Measurements from ENCODE around the gene CLEC4E.

DNA sequence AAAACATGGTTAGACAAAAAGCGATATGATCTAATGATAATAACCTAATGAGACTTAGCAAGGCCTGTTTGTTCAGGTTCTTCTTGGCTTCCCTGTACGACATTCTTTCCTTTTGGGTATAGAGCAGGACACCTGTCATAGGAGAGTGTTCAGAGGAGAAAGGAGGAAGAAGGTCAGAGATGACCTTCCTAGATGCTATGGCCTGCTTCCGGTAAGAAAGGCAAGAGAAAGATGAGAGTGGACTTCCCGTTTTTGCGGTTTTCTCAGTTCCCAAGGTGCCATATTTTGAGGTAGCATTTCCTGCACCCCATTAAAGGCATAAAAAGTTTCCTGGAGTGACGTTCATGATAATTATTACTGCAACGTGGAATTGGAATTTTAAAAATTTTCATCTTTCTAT, 8.7 kb downstream of the CLEC4E start:
- TF ChIP-seq, protein P1, sequence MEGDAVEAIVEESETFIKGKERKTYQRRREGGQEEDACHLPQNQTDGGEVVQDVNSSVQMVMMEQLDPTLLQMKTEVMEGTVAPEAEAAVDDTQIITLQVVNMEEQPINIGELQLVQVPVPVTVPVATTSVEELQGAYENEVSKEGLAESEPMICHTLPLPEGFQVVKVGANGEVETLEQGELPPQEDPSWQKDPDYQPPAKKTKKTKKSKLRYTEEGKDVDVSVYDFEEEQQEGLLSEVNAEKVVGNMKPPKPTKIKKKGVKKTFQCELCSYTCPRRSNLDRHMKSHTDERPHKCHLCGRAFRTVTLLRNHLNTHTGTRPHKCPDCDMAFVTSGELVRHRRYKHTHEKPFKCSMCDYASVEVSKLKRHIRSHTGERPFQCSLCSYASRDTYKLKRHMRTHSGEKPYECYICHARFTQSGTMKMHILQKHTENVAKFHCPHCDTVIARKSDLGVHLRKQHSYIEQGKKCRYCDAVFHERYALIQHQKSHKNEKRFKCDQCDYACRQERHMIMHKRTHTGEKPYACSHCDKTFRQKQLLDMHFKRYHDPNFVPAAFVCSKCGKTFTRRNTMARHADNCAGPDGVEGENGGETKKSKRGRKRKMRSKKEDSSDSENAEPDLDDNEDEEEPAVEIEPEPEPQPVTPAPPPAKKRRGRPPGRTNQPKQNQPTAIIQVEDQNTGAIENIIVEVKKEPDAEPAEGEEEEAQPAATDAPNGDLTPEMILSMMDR (conservative IDR thresholded peaks at IDR 0.05; ENCODE audit: low read length) = no peak
- TF ChIP-seq EZH2phosphoT487 (IDR thresholded peaks at IDR 0.05; ENCODE audit: borderline replicate concordance) = no peak

Data from Loucy (cell line).